ENCODE results near the gene OSBPL1A. TPM values are rescaled to one million over a fixed set of nuclear protein-coding genes. Genes with fewer than 3 reads are reported as not detected.

OSBPL1A gene
- total and polyA plus RNA-seq, 5 donors, result 45.9 to 88.6 (median 72.9) TPM

DNA sequence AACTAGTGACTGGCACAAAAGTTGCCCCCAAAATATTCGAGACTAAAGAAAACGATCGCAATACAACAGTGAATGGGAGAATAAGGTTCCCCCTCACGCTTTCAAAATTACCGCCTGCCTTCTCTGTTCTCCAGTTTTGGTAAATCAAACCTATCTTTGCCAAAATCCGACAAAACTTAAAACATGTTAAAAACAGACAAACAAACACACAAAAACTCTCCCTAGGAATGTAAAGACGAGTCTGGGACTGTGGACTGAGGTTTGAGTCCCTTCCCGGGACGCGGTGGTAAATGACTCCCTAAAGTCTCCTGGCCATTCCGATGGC is 28.4 kb upstream of the OSBPL1A start:
- H3K27ac ChIP-seq (ENCODE audit: low read length), result no peak overlapping the region
- WGBS, result 35% methylated on average over 11 of the region's 11 CpGs
- no peaks in the 10 kb centered on the region for H3K4me1 ChIP-seq (ENCODE audit: control insufficient read depth, insufficient read depth, low read length)
- ATAC-seq (no peak), DNase-seq (no peak)
- intact Hi-C loops (cut with DNase I), result no loop called here
- H3K9me3 ChIP-seq (ENCODE audit: control insufficient read depth, low read length), result no peaks in the 10 kb centered on the region
- peaks cover 2% of the 10 kb centered on the region for H3K27me3 ChIP-seq (ENCODE audit: control insufficient read depth, insufficient read depth)
- H3K4me3 ChIP-seq (ENCODE audit: low read length), result peak overlapping the region; percentile 68

- Histone ChIP-seq H3K27ac (ENCODE audit: low read length) (no peak overlapping the region), H3K4me1 (ENCODE audit: control insufficient read depth, insufficient read depth, low read length) (no peaks in the 10 kb centered on the region), H3K9me3 (ENCODE audit: control insufficient read depth, low read length) (no peaks in the 10 kb centered on the region), H3K27me3 (ENCODE audit: control insufficient read depth, insufficient read depth) (peaks cover 2% of the 10 kb centered on the region), H3K4me3 (ENCODE audit: low read length) (no peak overlapping the region)
- WGBS, result 81% methylated on average over 1 of the region's 1 CpG
- ATAC-seq, result no peak
- intact Hi-C loops (cut with DNase I), result no loop called here
- DNase-seq, result no peak
These were observed 24.2 kb upstream of the OSBPL1A start for GRCh38 chr18:24421831-24422230.

DNA sequence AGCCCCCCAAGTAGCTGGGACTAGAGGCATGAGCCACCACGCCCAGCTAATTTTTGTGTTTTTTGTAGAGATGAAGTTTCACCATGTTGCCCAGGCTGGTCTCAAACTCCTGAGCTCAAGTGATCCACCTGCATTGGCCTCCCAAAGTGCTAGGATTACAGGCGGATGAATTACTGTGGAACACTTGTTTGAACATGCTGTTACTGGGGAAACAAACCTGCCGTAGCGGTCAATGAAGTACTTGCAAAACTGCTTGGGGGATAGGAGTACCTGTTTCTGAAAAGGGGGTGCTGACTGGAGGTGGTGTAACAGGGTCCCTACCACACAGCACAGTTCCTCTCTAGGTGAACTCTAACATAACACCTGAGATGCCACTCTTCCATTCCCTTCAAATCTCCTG is 22.9 kb upstream of the OSBPL1A start:
- Histone ChIP-seq H3K9me3 (ENCODE audit: control insufficient read depth, low read length) (no peaks in the 10 kb centered on the region), H3K4me3 (ENCODE audit: low read length) (no peak overlapping the region), H3K27me3 (ENCODE audit: control insufficient read depth, insufficient read depth) (peaks cover 2% of the 10 kb centered on the region), H3K4me1 (ENCODE audit: control insufficient read depth, insufficient read depth, low read length) (no peaks in the 10 kb centered on the region), H3K27ac (ENCODE audit: low read length) (no peak overlapping the region)
- ATAC-seq (no peak), DNase-seq (no peak)
- intact Hi-C loops (cut with DNase I), result no loop called here
- WGBS, result 92% methylated on average over 4 of the region's 4 CpGs

DNA sequence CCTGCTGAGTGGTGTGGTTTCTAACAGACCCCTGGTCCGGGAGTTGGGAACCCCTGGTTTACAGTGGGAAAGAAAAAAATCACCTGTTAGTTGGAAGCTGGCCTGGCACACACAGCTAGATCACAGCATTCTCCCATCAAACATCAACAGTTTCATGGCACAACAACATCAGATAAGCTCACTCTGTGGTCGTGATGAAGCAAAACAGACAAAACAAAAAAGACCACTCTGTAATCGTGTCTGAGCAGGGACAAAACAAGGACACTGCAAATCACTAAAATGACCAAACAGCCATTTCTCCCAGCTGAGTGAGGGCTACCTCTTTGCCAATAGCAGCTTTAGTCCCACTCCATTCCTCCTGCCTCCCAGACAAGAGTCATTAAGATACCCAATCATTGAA is 19.9 kb upstream of the OSBPL1A start:
- H3K27ac ChIP-seq (ENCODE audit: low read length), result no peak overlapping the region
- H3K9me3 ChIP-seq (ENCODE audit: control insufficient read depth, low read length), result no peaks in the 10 kb centered on the region
- WGBS, result 28% methylated on average over 3 of the region's 3 CpGs
- no peaks in the 10 kb centered on the region for H3K4me1 ChIP-seq (ENCODE audit: control insufficient read depth, insufficient read depth, low read length)
- intact Hi-C loops (cut with DNase I), result loop anchor here in 1 of 4 donors (10.0 kb wide), 1 partner anchor 53 kb away; no protein-coding TSS in a partner anchor
- no peak for ATAC-seq
- DNase-seq, result no peak
- no peak overlapping the region for H3K4me3 ChIP-seq (ENCODE audit: low read length)
- H3K27me3 ChIP-seq (ENCODE audit: control insufficient read depth, insufficient read depth), result no peaks in the 10 kb centered on the region

GRCh38 chr18:24414349-24415003 is 16.9 kb upstream of the OSBPL1A start:
- DNase-seq (no peak), ATAC-seq (no peak)
- H3K27ac ChIP-seq (ENCODE audit: low read length), result no peak overlapping the region
- intact Hi-C loops (cut with DNase I), result loop anchor here in 1 of 4 donors (10.0 kb wide), 1 partner anchor 50 kb away; no protein-coding TSS in a partner anchor
- H3K27me3 ChIP-seq (ENCODE audit: control insufficient read depth, insufficient read depth), result no peaks in the 10 kb centered on the region
- no peaks in the 10 kb centered on the region for H3K4me1 ChIP-seq (ENCODE audit: control insufficient read depth, insufficient read depth, low read length)
- 77% methylated on average over 3 of the region's 3 CpGs for WGBS
- H3K4me3 ChIP-seq (ENCODE audit: low read length), result no peak overlapping the region
- H3K9me3 ChIP-seq (ENCODE audit: control insufficient read depth, low read length), result no peaks in the 10 kb centered on the region

GRCh38 chr18:24413148-24413547 is 15.5 kb upstream of the OSBPL1A start:
- 54% methylated on average over 2 of the region's 2 CpGs for whole genome bisulfite sequencing
- Histone ChIP-seq H3K27ac (ENCODE audit: low read length) (no peak overlapping the region), H3K4me3 (ENCODE audit: low read length) (no peak overlapping the region), H3K27me3 (ENCODE audit: control insufficient read depth, insufficient read depth) (no peaks in the 10 kb centered on the region), H3K9me3 (ENCODE audit: control insufficient read depth, low read length) (no peaks in the 10 kb centered on the region), H3K4me1 (ENCODE audit: control insufficient read depth, insufficient read depth, low read length) (no peaks in the 10 kb centered on the region)
- DNase-seq, result peak in 1 of 3 donors; percentile 59
- intact Hi-C loops (cut with DNase I), result loop anchor here in 1 of 4 donors (10.0 kb wide), 1 partner anchor 48 kb away; no protein-coding TSS in a partner anchor
- no peak for ATAC-seq

DNA sequence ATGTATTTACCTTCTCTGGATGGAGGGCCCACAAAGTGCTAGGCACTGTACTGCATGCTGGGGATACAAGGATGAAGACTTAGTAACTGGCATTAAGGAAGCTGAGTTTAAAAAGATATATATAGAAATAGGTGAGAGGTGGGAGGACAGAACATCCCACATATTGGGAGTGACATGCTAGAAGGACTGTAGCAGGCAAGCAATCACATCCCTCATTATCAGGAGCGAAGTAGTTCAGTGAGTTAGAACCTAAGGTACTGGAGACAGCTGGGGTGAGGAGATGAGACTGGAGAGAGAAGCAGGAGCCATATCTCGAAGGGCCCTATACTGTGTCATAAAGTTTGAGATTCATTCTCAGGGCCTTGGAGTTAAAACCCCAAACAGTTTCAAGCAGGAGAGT is 10.9 kb upstream of the OSBPL1A start:
- DNase-seq (no peak), ATAC-seq (no peak)
- no peaks in the 10 kb centered on the region for H3K9me3 ChIP-seq (ENCODE audit: control insufficient read depth, low read length)
- H3K4me1 ChIP-seq (ENCODE audit: control insufficient read depth, insufficient read depth, low read length), result no peaks in the 10 kb centered on the region
- no peak overlapping the region for H3K27ac ChIP-seq (ENCODE audit: low read length)
- WGBS, result 79% methylated on average over 2 of the region's 2 CpGs
- intact Hi-C loops (cut with DNase I), result no loop called here
- H3K27me3 ChIP-seq (ENCODE audit: control insufficient read depth, insufficient read depth), result no peaks in the 10 kb centered on the region
- H3K4me3 ChIP-seq (ENCODE audit: low read length), result no peak overlapping the region

GRCh38 chr18:24404591-24404990 is 7.0 kb upstream of the OSBPL1A start:
- Histone ChIP-seq H3K4me1 (ENCODE audit: control insufficient read depth, insufficient read depth, low read length) (no peaks in the 10 kb centered on the region), H3K27ac (ENCODE audit: low read length) (no peak overlapping the region), H3K27me3 (ENCODE audit: control insufficient read depth, insufficient read depth) (no peaks in the 10 kb centered on the region), H3K9me3 (ENCODE audit: control insufficient read depth, low read length) (no peaks in the 10 kb centered on the region), H3K4me3 (ENCODE audit: low read length) (no peak overlapping the region)
- ATAC-seq (no peak), DNase-seq (no peak)
- intact Hi-C loops (cut with DNase I), result no loop called here
- 87% methylated on average over 3 of the region's 3 CpGs for WGBS

- intact Hi-C loops (cut with DNase I), result no loop called here
These were observed 5.5 kb upstream of the OSBPL1A start for GRCh38 chr18:24403076-24403475.

GRCh38 chr18:24402209-24402785 is 4.7 kb upstream of the OSBPL1A start:
- 84% methylated on average over 6 of the region's 6 CpGs for WGBS
- Histone ChIP-seq H3K4me3 (ENCODE audit: low read length) (no peak overlapping the region), H3K9me3 (ENCODE audit: control insufficient read depth, low read length) (no peaks in the 10 kb centered on the region), H3K4me1 (ENCODE audit: control insufficient read depth, insufficient read depth, low read length) (no peaks in the 10 kb centered on the region), H3K27me3 (ENCODE audit: control insufficient read depth, insufficient read depth) (no peaks in the 10 kb centered on the region), H3K27ac (ENCODE audit: low read length) (no peak overlapping the region)
- intact Hi-C loops (cut with DNase I), result no loop called here
- no peak for DNase-seq
- ATAC-seq, result no peak

More at GRCh38 chr18:24403076-24403475, 5.5 kb upstream of the OSBPL1A start:
- Histone ChIP-seq H3K27ac (ENCODE audit: low read length) (no peak overlapping the region), H3K4me3 (ENCODE audit: low read length) (no peak overlapping the region), H3K9me3 (ENCODE audit: control insufficient read depth, low read length) (no peaks in the 10 kb centered on the region), H3K27me3 (ENCODE audit: control insufficient read depth, insufficient read depth) (no peaks in the 10 kb centered on the region), H3K4me1 (ENCODE audit: control insufficient read depth, insufficient read depth, low read length) (no peaks in the 10 kb centered on the region)
- 81% methylated on average over 5 of the region's 5 CpGs for WGBS
- DNase-seq, result no peak
- ATAC-seq, result no peak

DNA sequence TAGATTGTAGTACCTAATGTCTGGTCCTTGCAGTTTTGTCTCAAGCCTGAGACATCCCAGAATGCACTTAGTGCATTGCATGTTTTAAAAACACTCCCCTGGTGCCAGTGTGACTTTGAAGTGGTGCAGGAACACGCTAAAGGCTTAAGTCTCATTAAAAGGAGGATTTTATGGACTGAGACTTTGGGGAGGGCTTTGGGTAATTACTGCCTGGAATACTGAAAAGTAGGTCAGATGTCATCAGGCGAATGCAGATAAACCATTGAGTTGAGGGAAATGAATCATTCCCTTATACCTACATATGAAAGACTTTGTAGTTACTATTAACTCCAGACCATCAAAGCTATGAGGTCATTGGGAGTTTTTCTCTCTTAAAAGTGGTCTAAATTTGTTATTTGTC is 3.0 kb upstream of the OSBPL1A start:
- 84% methylated on average over 2 of the region's 2 CpGs for WGBS
- ATAC-seq, result no peak

More for the DNA sequence above, 3.0 kb upstream of the OSBPL1A start:
- H3K4me1 ChIP-seq (ENCODE audit: control insufficient read depth, insufficient read depth, low read length), result no peaks in the 10 kb centered on the region
- H3K27ac ChIP-seq (ENCODE audit: low read length), result no peak overlapping the region
- intact Hi-C loops (cut with DNase I), result no loop called here
- H3K4me3 ChIP-seq (ENCODE audit: low read length), result no peak overlapping the region
- DNase-seq, result no peak
- no peaks in the 10 kb centered on the region for H3K27me3 ChIP-seq (ENCODE audit: control insufficient read depth, insufficient read depth)
- no peaks in the 10 kb centered on the region for H3K9me3 ChIP-seq (ENCODE audit: control insufficient read depth, low read length)
